ENCODE measurements around the gene F10. TPM values are rescaled to one million over a fixed set of nuclear protein-coding genes. Genes with fewer than 3 reads are reported as not detected.
A peak's percentile ranks its signal among the peaks of the same experiment; 100 is the strongest.

The F10 gene
- total and polyA plus RNA-seq, 2 of the 13 experiments (the other 11 are each of a cell fraction or from before 2014, with no cell fraction given), result 58.4 to 237 TPM

DNA sequence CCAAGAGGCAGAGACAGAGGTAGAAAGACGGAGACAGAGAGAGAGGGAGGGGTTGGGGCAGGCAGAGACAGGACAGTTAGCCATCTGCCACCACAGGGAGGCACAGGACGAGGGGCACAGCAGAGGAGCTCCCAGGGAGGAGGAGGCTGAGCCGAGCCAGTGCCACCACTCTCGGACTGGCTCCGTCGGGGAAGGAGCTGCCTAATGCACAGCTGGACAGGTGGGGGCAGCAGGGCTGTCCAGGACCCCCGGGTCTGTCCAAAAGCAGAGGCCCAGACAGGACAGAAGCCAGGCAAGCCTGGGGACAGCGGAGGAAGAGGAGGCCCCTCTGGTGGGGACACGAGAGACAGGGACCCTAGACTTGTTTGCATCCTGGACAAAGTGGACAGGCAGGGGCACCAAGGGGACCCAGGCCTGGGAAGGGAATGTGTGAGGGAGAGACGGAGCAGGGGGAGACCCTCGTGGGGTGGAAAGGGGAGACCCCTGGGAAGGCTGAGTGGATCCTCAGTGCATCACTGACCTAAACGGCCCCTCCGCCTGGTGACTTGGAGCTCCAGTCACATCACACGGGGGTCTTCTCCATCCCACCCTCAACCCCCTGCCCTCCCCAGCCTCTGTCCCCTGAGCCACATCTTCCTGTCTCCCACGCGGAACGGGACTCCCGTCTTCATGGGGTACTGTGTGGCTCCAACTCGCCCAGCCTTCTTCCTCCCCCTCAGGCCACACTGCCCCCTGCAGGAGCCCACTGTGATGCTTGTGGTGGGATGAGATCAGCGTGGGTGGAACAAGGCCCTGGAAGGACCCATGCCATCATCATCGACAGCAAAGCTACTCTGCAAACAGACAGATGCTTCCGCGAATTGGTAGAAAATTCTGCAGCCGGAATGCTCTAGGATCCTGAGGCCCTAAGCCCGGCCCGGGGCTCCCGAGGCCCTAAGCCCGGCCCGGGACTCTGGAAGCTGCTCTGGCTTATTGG, 915 bp downstream of the F10 start (continued):
- TF ChIP-seq, protein P1, sequence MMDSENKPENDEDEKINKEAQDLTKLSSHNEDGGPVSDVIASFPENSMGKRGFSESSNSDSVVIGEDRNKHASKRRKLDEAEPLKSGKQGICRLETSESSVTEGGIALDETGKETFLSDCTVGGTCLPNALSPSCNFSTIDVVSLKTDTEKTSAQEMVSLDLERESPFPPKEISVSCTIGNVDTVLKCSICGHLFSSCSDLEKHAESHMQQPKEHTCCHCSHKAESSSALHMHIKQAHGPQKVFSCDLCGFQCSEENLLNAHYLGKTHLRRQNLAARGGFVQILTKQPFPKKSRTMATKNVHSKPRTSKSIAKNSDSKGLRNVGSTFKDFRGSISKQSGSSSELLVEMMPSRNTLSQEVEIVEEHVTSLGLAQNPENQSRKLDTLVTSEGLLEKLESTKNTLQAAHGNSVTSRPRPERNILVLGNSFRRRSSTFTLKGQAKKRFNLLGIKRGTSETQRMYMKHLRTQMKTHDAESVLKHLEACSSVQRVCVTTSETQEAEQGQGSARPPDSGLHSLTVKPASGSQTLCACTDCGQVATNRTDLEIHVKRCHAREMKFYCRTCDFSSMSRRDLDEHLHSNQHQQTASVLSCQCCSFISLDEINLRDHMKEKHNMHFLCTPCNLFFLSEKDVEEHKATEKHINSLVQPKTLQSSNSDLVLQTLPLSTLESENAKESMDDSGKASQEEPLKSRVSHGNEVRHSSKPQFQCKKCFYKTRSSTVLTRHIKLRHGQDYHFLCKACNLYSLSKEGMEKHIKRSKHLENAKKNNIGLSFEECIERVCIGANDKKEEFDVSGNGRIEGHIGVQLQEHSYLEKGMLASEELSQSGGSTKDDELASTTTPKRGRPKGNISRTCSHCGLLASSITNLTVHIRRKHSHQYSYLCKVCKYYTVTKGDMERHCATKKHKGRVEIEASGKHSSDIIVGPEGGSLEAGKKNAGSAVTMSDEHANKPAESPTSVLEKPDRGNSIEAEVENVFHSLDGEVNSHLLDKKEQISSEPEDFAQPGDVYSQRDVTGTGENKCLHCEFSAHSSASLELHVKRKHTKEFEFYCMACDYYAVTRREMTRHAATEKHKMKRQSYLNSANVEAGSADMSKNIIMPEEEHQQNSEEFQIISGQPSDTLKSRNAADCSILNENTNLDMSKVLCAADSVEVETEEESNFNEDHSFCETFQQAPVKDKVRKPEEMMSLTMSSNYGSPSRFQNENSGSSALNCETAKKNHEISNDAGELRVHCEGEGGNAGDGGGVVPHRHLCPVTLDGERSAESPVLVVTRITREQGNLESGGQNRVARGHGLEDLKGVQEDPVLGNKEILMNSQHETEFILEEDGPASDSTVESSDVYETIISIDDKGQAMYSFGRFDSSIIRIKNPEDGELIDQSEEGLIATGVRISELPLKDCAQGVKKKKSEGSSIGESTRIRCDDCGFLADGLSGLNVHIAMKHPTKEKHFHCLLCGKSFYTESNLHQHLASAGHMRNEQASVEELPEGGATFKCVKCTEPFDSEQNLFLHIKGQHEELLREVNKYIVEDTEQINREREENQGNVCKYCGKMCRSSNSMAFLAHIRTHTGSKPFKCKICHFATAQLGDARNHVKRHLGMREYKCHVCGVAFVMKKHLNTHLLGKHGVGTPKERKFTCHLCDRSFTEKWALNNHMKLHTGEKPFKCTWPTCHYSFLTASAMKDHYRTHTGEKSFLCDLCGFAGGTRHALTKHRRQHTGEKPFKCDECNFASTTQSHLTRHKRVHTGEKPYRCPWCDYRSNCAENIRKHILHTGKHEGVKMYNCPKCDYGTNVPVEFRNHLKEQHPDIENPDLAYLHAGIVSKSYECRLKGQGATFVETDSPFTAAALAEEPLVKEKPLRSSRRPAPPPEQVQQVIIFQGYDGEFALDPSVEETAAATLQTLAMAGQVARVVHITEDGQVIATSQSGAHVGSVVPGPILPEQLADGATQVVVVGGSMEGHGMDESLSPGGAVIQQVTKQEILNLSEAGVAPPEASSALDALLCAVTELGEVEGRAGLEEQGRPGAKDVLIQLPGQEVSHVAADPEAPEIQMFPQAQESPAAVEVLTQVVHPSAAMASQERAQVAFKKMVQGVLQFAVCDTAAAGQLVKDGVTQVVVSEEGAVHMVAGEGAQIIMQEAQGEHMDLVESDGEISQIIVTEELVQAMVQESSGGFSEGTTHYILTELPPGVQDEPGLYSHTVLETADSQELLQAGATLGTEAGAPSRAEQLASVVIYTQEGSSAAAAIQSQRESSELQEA (CRISPR knock-in tag; IDR thresholded peaks at IDR 0.05; ENCODE audit: not compliant biosample characterization), result no peak
- TF ChIP-seq, protein P2, sequence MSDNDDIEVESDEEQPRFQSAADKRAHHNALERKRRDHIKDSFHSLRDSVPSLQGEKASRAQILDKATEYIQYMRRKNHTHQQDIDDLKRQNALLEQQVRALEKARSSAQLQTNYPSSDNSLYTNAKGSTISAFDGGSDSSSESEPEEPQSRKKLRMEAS (IDR thresholded peaks at IDR 0.05), result peak; percentile 38; the same call in 1 of the 2 replicates
- TF ChIP-seq, protein P3, sequence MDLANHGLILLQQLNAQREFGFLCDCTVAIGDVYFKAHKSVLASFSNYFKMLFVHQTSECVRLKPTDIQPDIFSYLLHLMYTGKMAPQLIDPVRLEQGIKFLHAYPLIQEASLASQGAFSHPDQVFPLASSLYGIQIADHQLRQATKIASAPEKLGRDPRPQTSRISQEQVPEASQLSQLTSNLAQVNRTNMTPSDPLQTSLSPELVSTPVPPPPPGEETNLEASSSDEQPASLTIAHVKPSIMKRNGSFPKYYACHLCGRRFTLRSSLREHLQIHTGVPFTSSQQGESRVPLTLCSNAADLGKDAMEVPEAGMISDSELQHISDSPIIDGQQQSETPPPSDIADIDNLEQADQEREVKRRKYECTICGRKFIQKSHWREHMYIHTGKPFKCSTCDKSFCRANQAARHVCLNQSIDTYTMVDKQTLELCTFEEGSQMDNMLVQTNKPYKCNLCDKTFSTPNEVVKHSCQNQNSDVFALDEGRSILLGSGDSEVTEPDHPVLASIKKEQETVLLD (CRISPR knock-in tag; IDR thresholded peaks at IDR 0.05; ENCODE audit: low read depth), result no peak
- TF ChIP-seq BCL6 (CRISPR knock-in tag; IDR thresholded peaks at IDR 0.05) (no peak), GPN1 (CRISPR knock-in tag; IDR thresholded peaks at IDR 0.05; ENCODE audit: borderline replicate concordance) (no peak), ZNF232 (CRISPR knock-in tag; IDR thresholded peaks at IDR 0.05; ENCODE audit: borderline replicate concordance) (no peak), AGO1 (IDR thresholded peaks at IDR 0.05; ENCODE audit: low read depth, low read length, poor library complexity, severe bottlenecking) (no peak), GATAD1 (CRISPR knock-in tag; IDR thresholded peaks at IDR 0.05) (no peak), NFKB2 (CRISPR knock-in tag; IDR thresholded peaks at IDR 0.05; ENCODE audit: borderline replicate concordance) (no peak), ZNF569 (CRISPR knock-in tag; IDR thresholded peaks at IDR 0.05; ENCODE audit: borderline replicate concordance) (no peak), PHF20 (CRISPR knock-in tag; IDR thresholded peaks at IDR 0.05) (no peak), HNF4A (CRISPR knock-in tag; IDR thresholded peaks at IDR 0.05) (no peak), RFXAP (CRISPR knock-in tag; IDR thresholded peaks at IDR 0.05; ENCODE audit: borderline replicate concordance) (no peak), BHLHE40 (IDR thresholded peaks at IDR 0.05; ENCODE audit: low read length) (no peak)
- TF ChIP-seq, protein P4, sequence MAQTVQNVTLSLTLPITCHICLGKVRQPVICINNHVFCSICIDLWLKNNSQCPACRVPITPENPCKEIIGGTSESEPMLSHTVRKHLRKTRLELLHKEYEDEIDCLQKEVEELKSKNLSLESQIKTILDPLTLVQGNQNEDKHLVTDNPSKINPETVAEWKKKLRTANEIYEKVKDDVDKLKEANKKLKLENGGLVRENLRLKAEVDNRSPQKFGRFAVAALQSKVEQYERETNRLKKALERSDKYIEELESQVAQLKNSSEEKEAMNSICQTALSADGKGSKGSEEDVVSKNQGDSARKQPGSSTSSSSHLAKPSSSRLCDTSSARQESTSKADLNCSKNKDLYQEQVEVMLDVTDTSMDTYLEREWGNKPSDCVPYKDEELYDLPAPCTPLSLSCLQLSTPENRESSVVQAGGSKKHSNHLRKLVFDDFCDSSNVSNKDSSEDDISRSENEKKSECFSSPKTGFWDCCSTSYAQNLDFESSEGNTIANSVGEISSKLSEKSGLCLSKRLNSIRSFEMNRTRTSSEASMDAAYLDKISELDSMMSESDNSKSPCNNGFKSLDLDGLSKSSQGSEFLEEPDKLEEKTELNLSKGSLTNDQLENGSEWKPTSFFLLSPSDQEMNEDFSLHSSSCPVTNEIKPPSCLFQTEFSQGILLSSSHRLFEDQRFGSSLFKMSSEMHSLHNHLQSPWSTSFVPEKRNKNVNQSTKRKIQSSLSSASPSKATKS (CRISPR knock-in tag; IDR thresholded peaks at IDR 0.05), result no peak
